Parathyroid adenoma (tissue), 2 donors: Measurements from ENCODE around the gene RASA1.

Experiments used
- H2AFZ ChIP-seq: fragments of 300-600 bp; sonication (generic); one replicate; pipeline ENCODE4 v1.7.0; 2017; ENCODE audit warnings: antibody characterized with exemption, mild to moderate bottlenecking
- H3K27ac ChIP-seq: fragments of 300-600 bp; sonication (generic); one replicate; pipeline ENCODE4 v1.7.0; 2017
- H3K27me3 ChIP-seq: fragments of 300-600 bp; sonication (generic); one replicate; pipeline ENCODE4 v1.7.0; 2017; ENCODE audit warnings: low read length; ENCODE audit not compliant: control insufficient read depth, insufficient read depth
- H3K36me3 ChIP-seq: fragments of 300-600 bp; sonication (generic); one replicate; pipeline ENCODE4 v1.7.0; 2017; ENCODE audit warnings: low read length; ENCODE audit not compliant: control insufficient read depth, insufficient read depth
- H3K4me1 ChIP-seq: fragments of 300-600 bp; sonication (generic); one replicate; pipeline ENCODE4 v1.7.0; 2017; ENCODE audit warnings: control low read depth
- H3K4me2 ChIP-seq: fragments of 300-600 bp; sonication (generic); one replicate; pipeline ENCODE4 v1.7.0; 2017; ENCODE audit warnings: low read length
- H3K4me3 ChIP-seq: fragments of 300-600 bp; sonication (generic); one replicate; pipeline ENCODE4 v1.7.0; 2017; ENCODE audit warnings: low read depth, low read length
- H3K79me2 ChIP-seq: fragments of 300-600 bp; sonication (generic); one replicate; pipeline ENCODE4 v1.7.0; 2017; ENCODE audit warnings: control low read depth
- H3K9ac ChIP-seq: fragments of 300-600 bp; sonication (generic); one replicate; pipeline ENCODE4 v1.7.0; 2017; ENCODE audit warnings: mild to moderate bottlenecking
- H3K9me3 ChIP-seq: fragments of 300-600 bp; sonication (generic); one replicate; pipeline ENCODE4 v1.7.0; 2017; ENCODE audit warnings: low read length; ENCODE audit not compliant: control insufficient read depth
- CTCF ChIP-seq: fragments of 300-600 bp; sonication (generic); IDR thresholded peaks from one replicate; pipeline ENCODE4 v1.7.0; 2017; ENCODE audit warnings: antibody characterized with exemption, mild to moderate bottlenecking
- donor health status: primary hyperparathyroidism.

The RASA1 gene

GRCh38 chr5:87252283-87252605, 15.4 kb upstream of the RASA1 start:
- Histone ChIP-seq H3K4me3 (no peak overlapping the region), H3K9me3 (no peaks in the 10 kb centered on the region)
- no peak for TF ChIP-seq CTCF

GRCh38 chr5:87254035-87254434, 13.6 kb upstream of the RASA1 start:
- Histone ChIP-seq H3K4me1 (no peaks in the 10 kb centered on the region), H2AFZ (peak overlapping the region; percentile 54), H3K27ac (no peak overlapping the region), H3K79me2 (no peaks in the 10 kb centered on the region), H3K27me3 (no peaks in the 10 kb centered on the region), H3K36me3 (no peaks in the 10 kb centered on the region), H3K4me3 (no peak overlapping the region), H3K9me3 (no peaks in the 10 kb centered on the region), H3K4me2 (no peak overlapping the region), H3K9ac (no peak overlapping the region)
- TF ChIP-seq CTCF, result no peak

More at GRCh38 chr5:87252283-87252605, 15.4 kb upstream of the RASA1 start:
- Histone ChIP-seq H2AFZ (no peak overlapping the region), H3K9ac (no peak overlapping the region), H3K27me3 (no peaks in the 10 kb centered on the region), H3K79me2 (no peaks in the 10 kb centered on the region), H3K4me2 (no peak overlapping the region), H3K27ac (no peak overlapping the region), H3K36me3 (no peaks in the 10 kb centered on the region), H3K4me1 (no peaks in the 10 kb centered on the region)

GRCh38 chr5:87258507-87258906, 9.2 kb upstream of the RASA1 start:
- Histone ChIP-seq H3K4me1 (no peaks in the 10 kb centered on the region), H3K4me2 (no peak overlapping the region), H2AFZ (no peak overlapping the region), H3K9ac (no peak overlapping the region), H3K9me3 (no peaks in the 10 kb centered on the region), H3K36me3 (no peaks in the 10 kb centered on the region), H3K4me3 (no peak overlapping the region), H3K27ac (no peak overlapping the region), H3K79me2 (no peaks in the 10 kb centered on the region), H3K27me3 (no peaks in the 10 kb centered on the region)
- no peak for TF ChIP-seq CTCF

GRCh38 chr5:87260604-87261192, 7.0 kb upstream of the RASA1 start:
- no peak overlapping the region for H3K4me3 ChIP-seq
- no peak overlapping the region for H3K27ac ChIP-seq
- no peak overlapping the region for H3K9ac ChIP-seq
- no peaks in the 10 kb centered on the region for H3K36me3 ChIP-seq
- no peaks in the 10 kb centered on the region for H3K4me1 ChIP-seq
- H3K79me2 ChIP-seq, result no peaks in the 10 kb centered on the region
- H3K9me3 ChIP-seq, result no peaks in the 10 kb centered on the region
- H2AFZ ChIP-seq, result peak overlapping the region; percentile 40
- H3K27me3 ChIP-seq, result no peaks in the 10 kb centered on the region
- TF ChIP-seq CTCF, result no peak
- H3K4me2 ChIP-seq, result no peak overlapping the region

- Histone ChIP-seq H3K4me3 (no peak overlapping the region), H3K4me2 (no peak overlapping the region), H3K4me1 (peaks cover 5% of the 10 kb centered on the region), H3K36me3 (no peaks in the 10 kb centered on the region), H3K27me3 (no peaks in the 10 kb centered on the region), H2AFZ (no peak overlapping the region), H3K79me2 (no peaks in the 10 kb centered on the region), H3K9ac (no peak overlapping the region), H3K9me3 (no peaks in the 10 kb centered on the region), H3K27ac (no peak overlapping the region)
- TF ChIP-seq CTCF, result no peak
Measured at GRCh38 chr5:87263498-87263897, 4.2 kb upstream of the RASA1 start.
